Mammary epithelial cell (primary cell): ENCODE data around the gene GPBAR1.

ENCODE experiments used
- EZH2 ChIP-seq: IDR thresholded peaks from 2 replicates; pipeline ENCODE4 v1.6.1; 2012; ENCODE audit warnings: low read length, inconsistent platforms, borderline replicate concordance
- TF ChIP-seq, protein P1 (sequence below), 2 donors: IDR thresholded peaks in 1 of 2; conservative IDR thresholded peaks in 1 of 2; 2 replicates each; pipeline ENCODE4 v1.5.1; 2011 to 2012; ENCODE audit warnings: inconsistent platforms in 2 of 2, low read length in 2 of 2, mild to moderate bottlenecking in 2 of 2, control low read depth in 1 of 2, low read depth in 1 of 2; ENCODE audit not compliant: insufficient read depth in 1 of 2; ENCODE audit errors: extremely low read depth in 1 of 2

DNA sequence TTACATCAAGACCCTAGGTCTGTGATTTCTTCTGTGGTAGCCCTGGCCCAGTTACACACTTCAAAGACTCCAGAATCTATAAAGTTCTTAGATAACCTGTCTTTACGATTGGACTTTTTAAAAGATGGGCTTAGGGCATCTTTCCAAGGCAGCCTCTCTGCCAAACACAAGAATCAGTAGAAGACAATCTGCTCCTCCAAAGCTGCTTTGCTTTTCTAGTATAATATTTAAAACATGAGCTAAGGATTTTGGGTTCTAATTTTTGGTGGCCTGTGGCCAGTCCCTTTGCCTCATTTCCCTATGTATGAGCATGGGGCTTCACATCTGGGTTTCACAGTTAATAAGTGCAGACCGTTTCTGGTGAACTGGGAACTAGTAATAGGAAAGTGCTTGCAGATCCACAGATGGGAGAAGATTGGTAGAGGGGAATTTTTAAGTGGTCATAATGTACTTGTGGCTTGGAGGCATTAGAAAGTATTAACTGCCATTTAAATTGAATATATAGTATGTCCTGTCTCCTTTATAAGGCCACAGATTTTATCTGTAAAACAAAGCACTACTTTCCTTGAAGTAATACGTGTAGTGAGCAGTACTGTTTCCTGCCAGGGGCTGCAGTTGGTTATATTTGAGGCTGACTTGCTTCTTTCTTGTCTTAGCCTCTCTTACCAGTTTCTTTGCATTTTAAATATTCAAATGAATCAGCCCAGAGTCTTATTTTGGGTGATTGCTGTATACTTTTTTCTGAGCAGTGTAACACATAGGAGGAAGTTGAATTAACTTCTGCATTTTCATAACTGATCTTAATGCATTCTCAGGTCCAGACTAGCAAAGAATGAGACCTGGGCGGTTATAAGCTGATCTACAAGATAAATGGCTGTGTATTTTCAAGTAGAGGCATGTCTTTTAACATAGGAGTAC, 42.3 kb upstream of the GPBAR1 start:
- TF ChIP-seq, protein P1, sequence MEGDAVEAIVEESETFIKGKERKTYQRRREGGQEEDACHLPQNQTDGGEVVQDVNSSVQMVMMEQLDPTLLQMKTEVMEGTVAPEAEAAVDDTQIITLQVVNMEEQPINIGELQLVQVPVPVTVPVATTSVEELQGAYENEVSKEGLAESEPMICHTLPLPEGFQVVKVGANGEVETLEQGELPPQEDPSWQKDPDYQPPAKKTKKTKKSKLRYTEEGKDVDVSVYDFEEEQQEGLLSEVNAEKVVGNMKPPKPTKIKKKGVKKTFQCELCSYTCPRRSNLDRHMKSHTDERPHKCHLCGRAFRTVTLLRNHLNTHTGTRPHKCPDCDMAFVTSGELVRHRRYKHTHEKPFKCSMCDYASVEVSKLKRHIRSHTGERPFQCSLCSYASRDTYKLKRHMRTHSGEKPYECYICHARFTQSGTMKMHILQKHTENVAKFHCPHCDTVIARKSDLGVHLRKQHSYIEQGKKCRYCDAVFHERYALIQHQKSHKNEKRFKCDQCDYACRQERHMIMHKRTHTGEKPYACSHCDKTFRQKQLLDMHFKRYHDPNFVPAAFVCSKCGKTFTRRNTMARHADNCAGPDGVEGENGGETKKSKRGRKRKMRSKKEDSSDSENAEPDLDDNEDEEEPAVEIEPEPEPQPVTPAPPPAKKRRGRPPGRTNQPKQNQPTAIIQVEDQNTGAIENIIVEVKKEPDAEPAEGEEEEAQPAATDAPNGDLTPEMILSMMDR (conservative IDR thresholded peaks at IDR 0.05 in 1 of 2, IDR thresholded peaks at IDR 0.05 in 1 of 2; ENCODE audit: extremely low read depth in 1 of 2, insufficient read depth in 1 of 2, low read depth in 1 of 2, low read length in 2 of 2) = no peak
- no peak for TF ChIP-seq EZH2
